DMS53 treated with DMSO at 0.1 percent for 48 hours (cell line): ENCODE measurements around the gene SERPINA12.

Experiments
- DNase-seq: peaks from one replicate; lab custom pipeline; 2025; ENCODE audit not compliant: unreplicated experiment; lab: John Stamatoyannopoulos, UW

The SERPINA12 gene

DNA sequence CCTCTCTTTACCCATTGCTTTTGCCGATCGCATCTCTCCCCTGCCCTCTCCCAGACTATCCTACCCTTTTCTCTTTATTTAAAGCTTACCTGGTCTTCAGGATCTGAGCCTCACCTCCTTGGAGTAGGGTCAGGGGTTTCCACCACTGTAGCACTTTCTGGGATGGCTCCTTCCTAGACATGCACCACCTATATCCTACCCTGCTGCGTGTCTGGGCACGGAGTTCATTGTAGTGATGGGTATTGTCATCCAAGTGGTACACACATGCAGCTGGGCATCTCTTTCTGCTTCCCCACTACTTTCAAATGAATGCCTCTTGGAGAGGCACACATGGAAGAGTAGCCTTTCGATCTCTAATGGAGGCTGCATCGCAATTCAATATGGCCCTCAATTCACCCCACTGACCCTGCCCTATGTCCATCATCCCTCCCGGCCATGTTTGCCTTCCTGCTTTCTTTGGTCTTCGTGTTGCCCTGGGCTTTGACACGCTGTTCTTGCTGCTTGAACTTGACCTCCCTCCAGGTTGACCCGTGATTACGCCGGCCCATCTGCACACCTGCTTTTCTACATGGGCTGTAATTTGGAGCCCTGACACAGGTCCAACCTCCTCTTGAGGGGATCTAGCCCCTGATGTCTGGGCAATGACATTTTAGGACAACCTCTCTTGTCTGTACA is 67.6 kb downstream of the SERPINA12 start:
- no peak for DNase-seq

DNA sequence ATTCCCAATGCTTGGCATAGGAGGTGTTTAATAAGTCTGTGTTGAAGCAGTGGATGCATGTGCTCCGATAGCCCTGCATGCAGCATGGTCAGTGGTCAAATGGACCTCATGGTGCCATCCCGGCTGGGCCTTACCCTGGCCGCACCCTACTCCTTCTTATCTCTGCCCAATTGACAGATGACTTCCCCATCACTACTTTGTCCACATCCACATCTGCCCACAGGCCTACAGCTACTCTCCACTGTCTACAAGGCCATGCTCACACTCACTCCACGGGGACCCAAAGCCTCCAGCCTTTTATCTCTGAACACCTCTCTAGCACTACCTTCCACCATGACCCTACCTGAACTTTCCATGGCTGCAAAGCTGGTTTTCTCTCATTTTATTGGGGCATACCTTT is 68.1 kb downstream of the SERPINA12 start:
- DNase-seq = no peak

DNA sequence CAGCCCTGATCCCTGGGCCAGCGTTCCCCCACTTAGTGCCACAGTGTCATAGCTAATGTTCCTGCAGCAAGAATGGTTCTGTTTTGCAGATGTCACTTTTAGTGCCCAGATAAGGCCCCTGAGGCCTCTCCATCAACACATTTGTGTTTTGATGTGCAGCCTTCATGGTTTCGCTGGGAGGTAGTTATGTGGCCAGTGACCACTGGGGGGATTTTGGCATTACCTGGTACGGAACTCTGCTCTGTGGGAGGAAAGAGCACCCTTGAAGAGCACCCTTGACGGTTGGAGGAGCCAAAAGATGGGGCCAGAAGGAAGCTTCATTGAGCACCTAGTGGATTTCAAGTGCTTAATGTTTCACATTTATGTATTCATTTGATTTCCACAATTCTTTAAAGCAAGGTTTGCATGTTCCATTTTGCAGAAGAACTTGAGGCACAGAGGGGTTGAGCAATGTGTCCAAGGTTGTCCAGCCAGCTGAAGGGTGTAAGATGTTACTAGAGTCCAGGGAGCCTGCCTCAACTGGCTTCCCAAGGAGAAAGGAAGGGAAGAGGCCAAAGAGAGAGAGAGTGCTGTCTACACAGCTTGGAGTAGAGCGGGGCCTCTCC is 69.7 kb downstream of the SERPINA12 start:
- no peak for DNase-seq
